Measurements from ENCODE around the gene AGGF1.

The AGGF1 gene

GRCh38 chr5:77065256-77065655 lies 35.1 kb downstream of the AGGF1 start:
- Histone ChIP-seq H3K9me2 (replicated peaks; ENCODE audit: insufficient read depth, low read length) (no peaks in the 10 kb centered on the region), H3K36me3 (ENCODE audit: low read length) (peaks cover 39% of the 10 kb centered on the region), H3K4me2 (ENCODE audit: low read depth, low read length, poor library complexity, severe bottlenecking) (no peak overlapping the region), H3K27me3 (ENCODE audit: low read length) (no peaks in the 10 kb centered on the region), H3F3A (ENCODE audit: insufficient read depth) (no peaks in the 10 kb centered on the region), H3K79me2 (ENCODE audit: insufficient read depth, low read length) (no peaks in the 10 kb centered on the region), H2AFZ (ENCODE audit: low read depth, low read length, severe bottlenecking) (no peak overlapping the region), H3K9ac (ENCODE audit: low read length) (no peak overlapping the region), H3K4me3 (ENCODE audit: insufficient read depth, low read length, poor library complexity, severe bottlenecking) (no peak overlapping the region), H4K20me1 (ENCODE audit: low read depth, low read length) (no peaks in the 10 kb centered on the region), H3K27ac (ENCODE audit: low read depth, low read length) (no peak overlapping the region), H3K9me3 (ENCODE audit: insufficient read depth, low read length) (no peaks in the 10 kb centered on the region)
- TF ChIP-seq EZH2phosphoT487 (conservative IDR thresholded peaks at IDR 0.05; ENCODE audit: low read length) = no peak
- TF ChIP-seq CTCF (IDR thresholded peaks at IDR 0.05; ENCODE audit: insufficient read depth, low read length, poor library complexity, severe bottlenecking) = no peak

DNA sequence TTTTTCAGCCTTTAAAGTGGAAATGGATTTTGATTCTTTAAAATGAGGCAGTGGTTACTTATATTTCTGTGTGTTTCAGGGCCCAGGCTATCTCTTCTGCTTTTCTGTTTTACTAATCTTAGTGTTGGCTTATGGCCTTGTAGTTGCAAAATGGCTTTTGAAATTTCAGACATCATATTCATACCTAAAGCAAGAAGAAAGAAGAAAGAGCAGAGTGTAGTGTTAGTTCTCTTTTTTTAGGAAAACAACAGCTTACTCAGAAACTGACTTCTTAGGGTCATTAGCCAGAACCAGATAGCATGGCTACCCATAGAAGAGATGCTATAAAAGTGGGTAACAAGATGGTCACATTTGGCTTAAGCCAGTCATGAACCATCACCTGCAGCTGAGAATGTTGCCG lies 36.0 kb downstream of the AGGF1 start:
- no peaks in the 10 kb centered on the region for H3K27me3 ChIP-seq (ENCODE audit: low read length)
- H2AFZ ChIP-seq (ENCODE audit: low read depth, low read length, severe bottlenecking) = no peak overlapping the region
- H3K9me3 ChIP-seq (ENCODE audit: insufficient read depth, low read length) = no peaks in the 10 kb centered on the region
- H3K36me3 ChIP-seq (ENCODE audit: low read length) = peaks cover 30% of the 10 kb centered on the region
- H3K27ac ChIP-seq (ENCODE audit: low read depth, low read length) = no peak overlapping the region
- TF ChIP-seq CTCF (IDR thresholded peaks at IDR 0.05; ENCODE audit: insufficient read depth, low read length, poor library complexity, severe bottlenecking) = no peak
- TF ChIP-seq EZH2phosphoT487 (conservative IDR thresholded peaks at IDR 0.05; ENCODE audit: low read length) = no peak
- no peaks in the 10 kb centered on the region for H3K79me2 ChIP-seq (ENCODE audit: insufficient read depth, low read length)
- H3K4me3 ChIP-seq (ENCODE audit: insufficient read depth, low read length, poor library complexity, severe bottlenecking) = no peak overlapping the region
- H3K9ac ChIP-seq (ENCODE audit: low read length) = no peak overlapping the region
- no peaks in the 10 kb centered on the region for H4K20me1 ChIP-seq (ENCODE audit: low read depth, low read length)
- H3F3A ChIP-seq (ENCODE audit: insufficient read depth) = no peaks in the 10 kb centered on the region
- no peak overlapping the region for H3K4me2 ChIP-seq (ENCODE audit: low read depth, low read length, poor library complexity, severe bottlenecking)
- no peaks in the 10 kb centered on the region for H3K9me2 ChIP-seq (replicated peaks; ENCODE audit: insufficient read depth, low read length)

DNA sequence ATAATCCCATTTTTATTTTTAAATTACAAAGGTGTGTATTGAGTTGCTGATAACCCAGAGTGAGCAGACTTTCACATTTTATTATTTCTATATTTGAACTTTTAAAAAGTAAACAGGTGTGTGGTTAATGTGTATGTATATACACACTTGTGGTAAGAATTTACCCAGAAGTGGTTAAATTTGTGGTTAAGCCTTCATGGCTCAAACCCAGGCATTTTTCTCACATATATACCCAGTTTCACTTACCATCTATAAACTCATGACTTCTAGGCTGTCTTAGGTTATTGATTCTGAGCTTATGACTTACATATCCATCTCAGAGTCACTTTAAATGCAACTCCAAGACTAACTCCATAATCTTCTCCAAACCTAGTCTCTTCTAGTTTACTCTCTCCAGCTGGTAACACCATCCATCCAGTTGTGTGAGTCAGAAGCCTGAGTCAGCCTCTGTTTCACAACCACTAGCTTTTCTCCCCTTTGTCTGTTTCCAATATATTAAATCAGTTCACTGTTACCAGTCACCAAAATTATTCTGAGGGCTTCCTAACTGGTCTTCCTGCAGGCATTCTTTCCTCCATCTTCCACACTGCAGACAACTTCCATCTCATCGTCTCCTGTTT lies 36.7 kb downstream of the AGGF1 start:
- H3K4me2 ChIP-seq (ENCODE audit: low read depth, low read length, poor library complexity, severe bottlenecking) = no peak overlapping the region
- H3F3A ChIP-seq (ENCODE audit: insufficient read depth) = no peaks in the 10 kb centered on the region
- no peaks in the 10 kb centered on the region for H3K27me3 ChIP-seq (ENCODE audit: low read length)
- H4K20me1 ChIP-seq (ENCODE audit: low read depth, low read length) = no peaks in the 10 kb centered on the region
- peaks cover 22% of the 10 kb centered on the region for H3K36me3 ChIP-seq (ENCODE audit: low read length)
- H2AFZ ChIP-seq (ENCODE audit: low read depth, low read length, severe bottlenecking) = no peak overlapping the region
- H3K9me3 ChIP-seq (ENCODE audit: insufficient read depth, low read length) = no peaks in the 10 kb centered on the region
- no peak overlapping the region for H3K9ac ChIP-seq (ENCODE audit: low read length)
- H3K9me2 ChIP-seq (replicated peaks; ENCODE audit: insufficient read depth, low read length) = no peaks in the 10 kb centered on the region
- no peak overlapping the region for H3K27ac ChIP-seq (ENCODE audit: low read depth, low read length)
- H3K4me3 ChIP-seq (ENCODE audit: insufficient read depth, low read length, poor library complexity, severe bottlenecking) = no peak overlapping the region
- H3K79me2 ChIP-seq (ENCODE audit: insufficient read depth, low read length) = no peaks in the 10 kb centered on the region
- TF ChIP-seq EZH2phosphoT487 (conservative IDR thresholded peaks at IDR 0.05; ENCODE audit: low read length) (no peak), CTCF (IDR thresholded peaks at IDR 0.05; ENCODE audit: insufficient read depth, low read length, poor library complexity, severe bottlenecking) (no peak)
